ENCODE results near the gene INHBC.
A peak's percentile ranks its signal among the peaks of the same experiment; 100 is the strongest.
"Not testable (repeated sequence)": the region's sequence is repeated elsewhere in the genome, so short reads cannot be mapped to it uniquely, and the experiment has no call there.

INHBC gene

DNA sequence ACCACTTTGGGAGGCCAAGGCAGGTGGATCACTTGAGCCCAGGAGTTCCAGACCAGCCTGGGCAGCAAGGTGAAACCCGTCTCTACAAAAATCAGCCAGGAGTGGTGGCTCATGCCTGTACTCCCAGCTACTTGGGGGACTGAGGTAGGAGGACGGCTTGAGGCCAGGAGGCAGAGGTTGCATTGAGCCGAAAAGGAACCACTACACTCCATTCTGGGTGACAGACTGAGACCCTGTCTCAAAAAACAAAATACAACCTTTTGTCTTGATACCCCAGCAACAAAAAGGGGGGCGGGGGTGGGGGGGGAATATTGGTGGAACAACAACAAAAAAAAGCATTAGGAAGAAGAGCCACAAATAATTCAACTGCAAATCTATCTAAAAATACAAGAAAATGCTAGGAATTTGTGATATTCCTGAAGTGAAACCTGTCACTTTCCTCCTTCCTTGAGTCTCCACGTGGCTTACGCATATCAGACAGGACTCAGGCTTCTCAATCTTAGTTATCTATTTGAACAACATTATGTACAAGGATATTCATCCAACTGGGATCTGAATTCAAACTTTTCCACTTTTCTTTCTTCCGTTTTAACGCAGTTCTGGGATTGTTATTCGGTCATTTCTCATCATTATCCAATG lies 5.0 kb upstream of the INHBC start:
- DNase-seq, result no peak

DNA sequence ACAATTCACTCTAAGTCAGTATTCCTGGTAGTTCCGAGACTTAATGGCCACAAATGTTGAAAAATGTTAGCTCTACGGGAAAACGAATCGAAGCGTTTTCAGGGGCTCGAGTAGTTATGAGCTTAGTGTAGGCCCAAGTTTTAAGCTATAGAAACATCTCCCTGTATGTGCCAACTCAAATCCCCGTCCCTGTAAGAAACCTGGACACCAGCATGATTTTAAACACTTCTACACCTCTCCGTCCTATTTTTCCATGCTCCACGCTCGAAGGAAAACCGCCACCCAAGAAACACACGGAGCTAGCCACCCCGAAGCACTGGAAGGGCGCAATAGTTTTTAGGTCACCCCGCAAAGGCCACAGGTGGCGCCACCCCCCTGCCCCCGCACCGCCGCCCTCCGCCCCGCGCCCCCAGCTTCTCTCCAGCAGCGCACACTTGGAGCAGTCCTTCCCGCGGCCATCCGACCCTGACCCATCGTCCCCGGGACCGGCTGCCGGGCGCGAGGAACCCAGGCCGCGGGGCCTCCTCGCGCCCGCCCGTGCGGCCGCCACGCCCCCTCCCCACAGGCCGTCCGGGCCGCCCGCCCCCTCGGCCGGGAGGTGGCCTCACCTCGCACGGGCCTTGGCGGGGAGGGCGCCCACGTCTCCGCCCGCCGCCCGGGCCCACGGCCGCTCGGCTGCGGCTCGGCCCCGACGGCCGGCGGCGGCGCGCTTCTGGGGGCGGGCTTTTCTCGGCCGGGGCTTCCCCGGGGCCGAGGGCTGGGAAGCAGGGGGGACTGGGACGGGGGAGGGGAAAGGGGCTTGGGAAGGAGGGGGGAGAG lies 4.3 kb upstream of the INHBC start:
- peak; percentile 48 for DNase-seq

DNA sequence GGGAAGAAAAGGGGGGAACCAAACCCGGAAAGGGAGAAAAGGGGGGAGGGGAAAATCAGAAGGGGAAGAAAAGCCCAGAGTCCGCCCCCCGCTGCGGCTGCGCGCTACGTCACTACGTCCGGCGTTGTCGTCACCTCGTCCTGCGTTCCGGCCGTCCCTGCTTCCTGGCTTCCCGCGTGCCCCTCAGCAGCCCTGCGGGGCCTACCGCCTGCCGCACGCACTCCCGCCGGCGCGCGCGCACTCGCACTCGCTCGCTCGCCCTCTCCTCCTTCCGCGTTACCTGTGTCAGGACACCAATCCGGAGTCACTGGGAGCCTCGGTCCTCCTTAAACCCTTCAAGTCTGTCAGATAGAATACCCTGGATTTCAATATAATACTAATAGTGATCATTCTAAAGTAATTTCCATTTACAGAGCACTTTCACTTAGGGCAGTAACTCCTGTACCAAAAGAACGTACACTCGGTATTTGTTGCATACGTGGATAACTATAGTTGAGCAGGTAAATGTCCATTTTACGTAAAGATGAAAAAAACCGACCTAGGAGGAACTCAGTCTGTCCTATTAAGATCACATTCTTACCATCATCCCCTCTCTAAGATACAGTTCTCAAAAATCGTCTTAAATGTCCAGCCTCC lies 3.5 kb upstream of the INHBC start, which contains the start of gene R3HDM2:
Gene R3HDM2 (minus strand): TSS at position 113 of the 636 bp plus-strand sequence. CDS start 120,615 bp downstream, outside the sequence.
- peak; percentile 87 for DNase-seq

DNA sequence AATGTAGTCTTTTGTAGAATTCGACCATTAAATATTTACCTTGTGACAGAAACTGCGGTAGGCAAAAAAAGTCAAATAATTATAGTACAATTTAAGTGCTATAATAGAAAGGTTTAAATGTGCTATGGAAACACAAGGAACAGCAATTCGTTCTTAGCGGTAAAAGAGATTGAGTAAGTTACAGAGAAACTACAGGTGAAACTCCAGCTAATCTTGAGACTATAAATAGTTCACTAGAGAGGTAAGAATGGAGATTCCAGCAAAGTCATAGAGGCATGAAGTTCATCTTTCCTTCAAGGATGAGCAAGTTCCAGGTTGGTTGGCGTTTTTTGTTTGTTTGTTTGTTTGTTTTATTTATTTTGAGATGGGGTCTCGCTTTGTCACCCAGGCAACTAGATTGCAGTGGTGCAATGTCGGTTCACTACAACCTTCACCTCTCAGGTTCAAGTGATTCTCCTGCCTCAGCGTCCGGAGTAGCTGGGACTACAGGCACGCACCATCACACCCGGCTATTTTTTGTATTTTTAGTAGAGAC lies 2.9 kb upstream of the INHBC start:
- DNase-seq, result no peak

DNA sequence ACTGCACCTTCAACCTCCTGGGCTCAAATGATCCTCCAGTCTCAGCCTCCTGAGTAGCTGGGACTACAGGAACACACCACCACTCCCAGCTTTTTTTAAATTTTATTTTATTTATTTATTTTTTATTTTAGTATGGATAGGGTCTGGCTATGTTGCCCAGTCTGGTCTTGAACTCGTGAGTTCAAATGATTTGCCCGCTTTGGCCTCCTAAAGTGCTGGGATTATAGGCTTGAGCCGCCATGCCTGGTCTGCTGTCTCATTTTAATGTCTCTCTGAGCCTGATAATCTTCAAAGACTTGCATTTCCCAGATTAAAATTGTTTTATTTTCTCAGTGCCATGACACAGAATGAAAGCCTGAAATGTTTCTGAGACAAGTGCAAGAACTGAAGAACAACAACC lies 1.2 kb upstream of the INHBC start:
- DNase-seq, result no peak

DNA sequence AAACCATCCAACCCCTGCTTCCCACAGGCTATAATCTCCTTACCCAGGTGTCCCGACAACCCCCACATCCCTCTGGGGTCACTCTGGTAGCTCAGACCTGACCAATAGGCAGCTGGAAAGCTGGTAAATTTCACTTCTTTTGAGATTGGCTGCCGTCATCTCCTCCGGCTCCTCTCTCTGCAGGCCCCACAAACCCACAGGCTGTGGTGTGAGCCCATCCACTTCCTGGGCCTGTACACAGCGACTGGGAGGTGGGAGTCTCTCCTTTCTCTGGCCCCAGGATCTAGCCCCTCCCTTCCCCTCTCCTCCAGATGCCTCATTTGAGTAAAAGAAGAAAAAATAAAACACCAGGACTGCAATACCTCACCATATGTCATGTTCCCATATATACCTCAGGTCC lies 709 bp downstream of the INHBC start:
- DNase-seq, result no peak

DNA sequence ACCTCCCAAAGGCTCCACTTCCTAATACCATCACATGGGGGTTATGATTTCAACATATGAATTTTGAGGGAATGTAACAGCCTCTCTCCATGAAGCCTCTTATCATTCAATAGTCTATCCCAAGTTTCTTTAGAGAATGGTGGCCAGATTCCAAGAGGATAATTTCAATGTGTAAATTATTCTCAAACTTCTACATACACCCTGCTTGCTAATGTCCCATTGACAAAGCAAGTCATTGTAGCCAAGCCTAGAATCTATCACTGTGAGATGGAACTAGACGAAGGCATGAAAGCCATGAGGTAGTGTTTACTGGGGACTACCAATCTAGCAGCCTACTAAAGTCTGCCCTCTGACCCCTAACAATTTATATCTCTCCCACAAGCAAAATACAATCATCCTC lies 3.8 kb downstream of the INHBC start:
- DNase-seq, result no peak

DNA sequence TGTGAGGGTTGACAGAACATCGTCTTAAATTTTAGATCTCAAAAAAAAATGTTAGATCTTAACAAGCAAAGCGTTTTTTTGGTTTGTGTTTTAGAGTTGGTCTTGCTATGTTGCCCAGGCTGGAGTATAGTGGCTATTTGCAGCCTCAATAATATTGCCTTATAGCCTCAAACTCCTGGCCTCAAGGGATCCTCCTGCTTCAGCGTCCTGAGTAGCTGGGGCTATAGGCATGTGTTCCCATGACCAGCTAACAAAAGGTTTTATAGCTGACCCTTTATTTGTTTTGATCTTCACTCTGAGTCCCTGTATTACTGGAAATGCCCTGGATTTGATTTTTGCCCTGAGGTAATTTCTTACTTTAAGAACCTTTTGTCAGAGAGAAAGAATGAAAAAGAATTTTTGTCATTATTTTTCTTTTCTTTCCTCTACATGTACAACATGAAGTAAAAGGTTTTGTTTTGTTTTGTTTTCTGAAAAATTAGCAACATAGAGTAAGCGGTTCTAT lies 5.2 kb downstream of the INHBC start:
- no peak for DNase-seq

DNA sequence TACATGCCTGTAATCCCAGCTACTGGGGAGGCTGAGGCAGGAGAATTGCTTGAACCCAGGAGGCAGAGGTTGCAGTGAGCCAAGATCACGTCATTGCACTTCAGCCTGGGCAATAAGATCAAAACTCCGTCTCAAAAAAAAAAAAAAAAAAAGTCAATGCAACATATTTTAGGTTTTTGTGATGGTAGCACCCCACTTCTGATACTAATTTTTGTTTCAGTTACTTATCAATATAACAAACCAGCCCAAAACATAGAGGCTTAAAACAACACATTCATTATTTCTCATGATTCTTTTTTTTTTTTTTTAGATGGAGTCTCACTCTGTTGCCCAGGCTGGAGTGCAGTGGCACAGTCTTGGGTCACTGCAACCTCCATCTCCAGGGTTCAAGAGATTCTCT lies 6.8 kb downstream of the INHBC start:
- DNase-seq, result not testable (repeated sequence)

DNA sequence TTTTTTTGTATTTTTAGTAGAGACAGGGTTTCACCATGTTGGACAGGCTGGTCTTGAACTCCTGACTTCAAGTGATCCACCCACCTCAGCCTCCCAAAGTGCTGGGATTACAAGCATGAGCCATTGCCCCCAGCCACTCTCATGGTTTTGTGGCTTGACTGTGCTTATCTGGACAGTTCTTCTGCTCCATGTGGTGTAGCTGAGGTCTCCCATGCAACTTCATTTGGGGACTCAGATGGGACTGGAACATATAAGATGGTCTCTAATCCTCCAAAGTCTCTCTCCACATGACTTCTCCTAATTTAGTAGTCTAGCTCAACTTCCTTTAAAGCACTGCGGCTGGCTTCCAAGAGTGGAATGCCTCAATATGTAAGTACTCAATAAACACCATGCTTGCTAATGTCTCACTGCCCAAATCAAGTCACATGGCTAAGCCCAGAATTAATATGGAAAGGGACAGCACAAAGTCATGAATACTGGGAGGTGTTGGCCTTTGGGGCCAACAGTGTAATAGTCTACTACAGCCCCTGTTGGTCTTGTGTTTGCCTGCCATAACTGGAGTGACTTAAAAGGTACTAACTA lies 7.4 kb downstream of the INHBC start:
- DNase-seq, result no peak

DNA sequence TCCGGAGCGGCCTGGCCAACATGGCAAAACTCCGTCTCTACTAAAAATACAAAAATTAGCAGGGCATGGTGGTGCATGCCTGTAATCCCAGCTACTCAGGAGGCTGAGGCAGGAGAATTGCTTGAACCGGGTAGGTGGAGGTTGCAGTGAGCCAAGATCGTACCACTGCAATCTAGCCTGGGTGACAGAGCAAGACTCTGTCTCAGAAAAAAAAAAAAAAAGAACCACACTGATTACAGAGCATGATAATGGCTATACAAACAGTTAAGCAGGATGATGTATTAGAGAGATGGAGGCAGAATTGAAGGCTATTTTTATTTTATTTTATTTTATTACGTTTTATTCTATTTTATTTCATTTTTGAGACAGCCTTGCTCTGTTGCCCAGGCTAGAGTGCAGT lies 9.8 kb downstream of the INHBC start:
- not testable (repeated sequence) for DNase-seq

DNA sequence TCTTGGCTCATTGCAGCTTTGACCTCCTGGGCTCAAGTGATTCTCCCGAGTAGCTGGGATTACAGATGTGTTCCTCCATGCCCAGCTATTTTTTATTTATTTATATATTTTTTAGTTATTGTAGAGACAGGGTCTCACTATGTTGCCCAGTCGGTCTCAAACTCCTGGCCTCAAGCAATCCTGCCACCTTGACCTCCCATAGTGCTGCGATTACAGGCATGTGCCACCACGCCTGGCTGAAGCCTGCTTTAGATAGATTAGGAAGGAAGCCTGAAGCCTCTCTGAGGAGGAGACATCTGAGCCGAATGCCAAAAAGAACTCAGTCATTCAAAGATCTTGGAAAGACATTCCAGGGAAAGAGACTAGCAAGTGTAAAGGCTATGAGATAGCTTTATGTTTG lies 10.2 kb downstream of the INHBC start:
- no peak for DNase-seq

DNA sequence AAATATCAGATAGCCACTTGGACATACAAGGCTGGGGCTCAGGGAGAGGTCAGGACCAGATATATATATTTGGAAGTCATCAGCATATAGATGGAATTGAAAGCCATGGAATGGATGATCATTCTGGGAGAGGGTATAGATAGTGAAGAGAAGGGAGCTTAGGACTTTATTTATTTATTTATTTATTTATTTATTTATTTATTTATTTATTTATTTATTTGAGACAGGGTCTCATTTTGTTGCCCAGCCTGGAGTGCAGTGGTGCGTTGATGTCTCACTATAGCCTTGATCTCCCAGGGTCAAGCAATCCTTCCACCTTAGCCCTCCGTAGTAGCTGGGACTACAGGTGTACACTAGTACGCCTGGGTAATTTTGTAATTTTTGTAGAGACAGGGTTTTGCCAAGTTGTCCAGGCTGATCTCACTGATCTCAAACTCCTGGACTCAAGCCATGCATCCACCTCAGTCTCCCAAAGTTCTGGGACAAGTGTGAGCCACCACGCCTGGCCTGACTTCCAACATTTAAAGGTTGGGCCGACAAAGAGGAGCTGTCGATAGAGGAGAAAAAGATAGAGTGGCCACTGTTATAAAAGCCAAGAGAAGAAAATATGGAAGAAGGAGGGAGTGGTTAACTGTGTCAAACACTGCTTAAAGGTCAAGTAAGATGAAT lies 11.8 kb downstream of the INHBC start:
- no peak for DNase-seq

DNA sequence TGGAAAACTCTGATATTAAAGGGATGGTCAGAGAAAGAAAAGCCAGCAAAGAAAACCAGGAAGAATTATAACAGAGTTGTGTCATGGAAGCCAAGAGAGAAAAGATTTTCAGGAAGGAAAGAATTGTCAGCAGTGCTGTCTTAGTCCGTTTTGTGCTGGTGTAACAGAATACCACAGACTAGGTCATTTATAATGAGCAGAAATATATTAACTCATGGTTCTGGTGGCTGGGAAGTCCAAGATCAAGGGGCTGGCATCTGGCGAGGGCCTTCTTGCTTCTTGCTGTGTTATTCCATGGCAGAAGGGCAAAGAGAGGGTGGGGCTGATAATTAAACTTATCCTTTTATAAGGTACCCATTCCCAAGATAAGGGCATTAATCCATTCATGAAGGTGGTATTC lies 14.1 kb downstream of the INHBC start:
- no peak for DNase-seq

DNA sequence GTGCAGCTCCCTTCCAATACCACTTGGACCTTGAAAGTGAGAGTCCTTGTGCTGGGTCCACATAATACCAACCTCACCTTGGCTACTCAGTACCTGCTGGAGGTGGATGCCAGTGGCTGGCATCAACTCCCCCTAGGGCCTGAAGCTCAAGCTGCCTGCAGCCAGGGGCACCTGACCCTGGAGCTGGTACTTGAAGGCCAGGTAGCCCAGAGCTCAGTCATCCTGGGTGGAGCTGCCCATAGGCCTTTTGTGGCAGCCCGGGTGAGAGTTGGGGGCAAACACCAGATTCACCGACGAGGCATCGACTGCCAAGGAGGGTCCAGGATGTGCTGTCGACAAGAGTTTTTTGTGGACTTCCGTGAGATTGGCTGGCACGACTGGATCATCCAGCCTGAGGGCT lies 14.8 kb downstream of the INHBC start:
- no peak for DNase-seq

DNA sequence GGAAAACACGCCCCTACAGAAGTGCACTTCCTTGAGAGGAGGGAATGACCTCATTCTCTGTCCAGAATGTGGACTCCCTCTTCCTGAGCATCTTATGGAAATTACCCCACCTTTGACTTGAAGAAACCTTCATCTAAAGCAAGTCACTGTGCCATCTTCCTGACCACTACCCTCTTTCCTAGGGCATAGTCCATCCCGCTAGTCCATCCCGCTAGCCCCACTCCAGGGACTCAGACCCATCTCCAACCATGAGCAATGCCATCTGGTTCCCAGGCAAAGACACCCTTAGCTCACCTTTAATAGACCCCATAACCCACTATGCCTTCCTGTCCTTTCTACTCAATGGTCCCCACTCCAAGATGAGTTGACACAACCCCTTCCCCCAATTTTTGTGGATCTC lies 15.5 kb downstream of the INHBC start:
- DNase-seq, result no peak

DNA sequence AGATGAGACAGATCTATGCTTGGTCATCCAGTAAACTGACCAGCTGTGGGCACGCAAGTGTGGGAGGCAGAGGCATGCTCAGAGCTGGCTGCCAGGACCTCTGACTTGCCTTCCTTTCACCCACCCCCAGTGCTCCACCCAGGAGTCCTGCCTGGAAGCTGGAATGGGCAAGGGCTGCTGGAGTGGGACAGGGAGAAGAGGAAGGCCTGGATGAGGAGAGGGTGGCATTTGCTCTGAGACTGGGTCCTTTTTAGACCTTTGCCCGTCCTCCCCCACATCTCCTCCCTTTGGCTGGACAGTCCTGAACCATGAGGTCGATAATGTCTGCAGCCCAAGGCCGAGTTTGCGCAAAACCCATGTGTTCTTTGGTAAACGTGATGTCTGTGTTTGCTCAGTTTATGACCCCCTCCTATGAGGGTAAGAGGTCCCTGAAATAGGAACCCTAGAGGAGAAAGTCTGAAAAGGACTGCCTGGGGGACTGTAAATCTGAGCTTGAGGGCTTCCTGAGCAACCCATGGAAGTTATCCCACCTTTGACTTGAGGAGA lies 16.7 kb downstream of the INHBC start:
- DNase-seq, result no peak

DNA sequence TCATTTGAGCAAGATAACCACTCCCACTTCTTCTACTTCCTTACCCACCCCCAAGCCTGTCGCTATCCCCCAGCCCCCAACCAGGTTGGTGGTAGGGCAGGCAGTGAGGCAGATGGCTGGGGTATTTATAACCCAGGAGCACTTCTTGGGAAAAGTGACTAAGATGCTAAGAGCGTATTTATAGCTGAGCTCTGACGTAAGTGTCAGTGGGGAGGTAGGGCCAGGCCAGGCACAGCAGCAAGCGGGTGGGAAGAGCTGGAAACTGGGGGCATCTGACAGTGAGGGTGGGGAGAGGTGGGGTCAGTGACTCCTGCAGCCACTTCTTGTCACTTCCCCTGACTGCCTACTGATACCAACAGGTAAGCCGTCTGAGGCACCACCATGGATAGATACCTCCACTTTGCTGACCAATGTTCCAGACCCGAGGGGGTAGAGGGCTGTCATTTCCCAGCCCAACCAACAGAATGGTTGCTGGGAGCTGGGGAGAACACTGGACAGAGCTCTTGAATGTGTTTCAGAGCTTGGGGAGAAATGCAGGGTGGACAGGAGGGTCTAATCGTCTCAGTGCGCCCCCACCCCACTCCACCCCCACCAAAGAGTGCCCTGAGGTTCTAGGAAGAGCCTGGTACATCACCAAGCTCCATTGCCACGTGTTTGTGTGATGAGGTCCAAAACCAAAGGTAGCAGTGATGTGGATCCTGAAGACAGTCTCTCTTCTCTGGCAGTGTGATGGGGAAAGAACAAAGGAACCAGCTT lies 17.8 kb downstream of the INHBC start:
- peak; percentile 17 for DNase-seq

DNA sequence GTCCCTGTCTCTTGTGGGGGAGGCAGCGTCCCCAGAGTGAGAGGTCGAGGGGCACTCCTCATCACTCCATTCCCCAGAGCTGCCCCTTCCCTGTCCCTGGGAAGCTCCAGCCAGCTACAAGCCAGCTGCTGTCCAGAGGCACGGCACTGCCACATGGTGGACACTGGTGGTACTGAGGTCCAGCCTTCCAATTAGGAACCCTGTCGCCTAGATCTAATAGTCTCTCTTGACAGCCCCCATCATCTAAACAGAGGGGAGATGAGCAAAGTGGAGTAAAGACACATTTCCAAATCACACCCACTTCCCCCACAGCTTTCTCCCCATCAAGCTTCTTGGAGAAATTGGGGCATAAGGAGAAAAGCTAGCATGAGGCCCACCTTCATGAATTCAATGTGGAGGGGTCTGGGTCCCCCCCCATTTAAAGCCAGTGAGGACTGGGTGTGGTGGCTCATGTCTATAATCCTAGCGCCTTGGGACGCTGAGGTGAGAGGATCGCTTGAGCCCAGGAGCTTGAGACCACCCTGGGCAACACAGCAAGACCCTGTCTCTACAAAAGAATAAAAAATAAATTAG lies 18.4 kb downstream of the INHBC start:
- peak; percentile 50 for DNase-seq

DNA sequence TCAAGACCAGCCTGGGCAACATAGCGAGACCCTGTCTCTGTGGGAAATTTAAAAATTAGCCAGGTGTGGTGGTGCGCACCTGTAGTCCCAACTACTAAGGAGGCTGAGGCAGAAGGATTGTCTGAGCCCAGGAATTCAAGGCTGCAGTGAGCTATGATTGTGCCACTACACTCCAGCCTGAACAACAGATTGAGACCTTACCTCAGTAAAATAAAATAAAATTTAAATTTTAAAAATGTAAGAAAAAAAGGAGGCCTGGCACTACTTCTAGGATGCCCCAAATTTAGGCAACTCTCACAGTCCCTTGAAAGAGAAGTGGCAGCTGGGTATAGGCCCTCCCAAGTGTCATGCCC lies 19.6 kb downstream of the INHBC start:
- DNase-seq, result no peak
